CD4-positive, CD25-positive, alpha-beta regulatory T cell (primary cell): ENCODE results near the gene ANLN. TPM values are rescaled to one million over a fixed set of nuclear protein-coding genes. Genes with fewer than 3 reads are reported as not detected.
"Not testable (repeated sequence)": the region's sequence is repeated elsewhere in the genome, so short reads cannot be mapped to it uniquely, and the experiment has no call there.

Experiments
- ATAC-seq, 2 donors: fragments of 150-1000 bp; cut with Tn5 transposase; one replicate each; pipeline ENCODE4 v1.10.0; 2021; ENCODE audit warnings: low read depth in 2 of 2, moderate number of reproducible peaks in 2 of 2, moderate library complexity in 1 of 2
- DNase-seq, 3 donors: peaks; one replicate each; pipeline versions ENCODE4 v3.0.0 to v3.0.0-alpha.2; 2012 to 2022; ENCODE audit warnings: mixed read lengths in 1 of 3
- H3K27ac ChIP-seq: one replicate; pipeline ENCODE4 v1.7.0; 2013; ENCODE audit warnings: mild to moderate bottlenecking, low read length; ENCODE audit not compliant: insufficient read depth, poor library complexity, severe bottlenecking
- H3K27me3 ChIP-seq: one replicate; pipeline ENCODE4 v1.7.0; 2013; ENCODE audit warnings: low read length; ENCODE audit not compliant: control insufficient read depth, insufficient read depth
- H3K36me3 ChIP-seq: one replicate; pipeline ENCODE4 v1.7.0; 2013; ENCODE audit warnings: mild to moderate bottlenecking, low read length, moderate library complexity; ENCODE audit not compliant: control insufficient read depth, insufficient read depth
- H3K4me1 ChIP-seq: 2 replicates; pipeline ENCODE4 v1.7.0; 2013; ENCODE audit warnings: mild to moderate bottlenecking, low read length; ENCODE audit not compliant: insufficient read depth, control insufficient read depth, poor library complexity, severe bottlenecking
- H3K4me3 ChIP-seq: one replicate; pipeline ENCODE4 v1.7.0; 2013; ENCODE audit warnings: low read depth, mild to moderate bottlenecking, low read length, moderate library complexity
- H3K9me3 ChIP-seq, 2 experiments: 1 replicate in 1 of 2; 2 replicates in 1 of 2; pipeline ENCODE4 v1.7.0; 2013; ENCODE audit warnings: low read length in 2 of 2, mild to moderate bottlenecking in 1 of 2, moderate library complexity in 1 of 2; ENCODE audit not compliant: control insufficient read depth in 2 of 2
- H3K27ac Mint-ChIP-seq, 3 donors: one replicate each; pipeline ENCODE4 v1.8.0; 2020 to 2022; ENCODE audit warnings: mild to moderate bottlenecking in 3 of 3, mixed read lengths in 3 of 3, moderate library complexity in 2 of 3
- H3K27me3 Mint-ChIP-seq: one replicate; pipeline ENCODE4 v1.8.0; 2022; ENCODE audit warnings: mild to moderate bottlenecking, mixed read lengths
- H3K36me3 Mint-ChIP-seq: one replicate; pipeline ENCODE4 v1.8.0; 2020; ENCODE audit warnings: mixed read lengths
- H3K4me1 Mint-ChIP-seq, 4 donors: one replicate each; pipeline ENCODE4 v1.8.0; 2020 to 2022; ENCODE audit warnings: mixed read lengths in 4 of 4, mild to moderate bottlenecking in 1 of 4
- H3K4me3 Mint-ChIP-seq, 4 donors: one replicate each; pipeline ENCODE4 v1.8.0; 2020 to 2022; ENCODE audit warnings: mild to moderate bottlenecking in 4 of 4, mixed read lengths in 4 of 4, moderate library complexity in 3 of 4
- H3K9me3 Mint-ChIP-seq, 7 donors: one replicate each; pipeline ENCODE4 v1.8.0; 2020 to 2022; ENCODE audit warnings: mixed read lengths in 7 of 7, mild to moderate bottlenecking in 3 of 7, moderate library complexity in 2 of 7
- polyA plus RNA-seq, 4 donors: library from polyadenylated mRNA; unstranded; fragments of 300-500 nt; fragmentation: Illumina TruSeq; gene quantifications; one replicate each; pipeline ENCODE4 v1.2.3, GENCODE V29; 2021
- total RNA-seq: library from RNA; stranded (reverse); gene quantifications from one replicate; pipeline ENCODE4 v1.2.3, GENCODE V29; 2022

ANLN gene
- total and polyA plus RNA-seq, 5 donors from 2014 or later: 0.27 to 2.8 (median 0.51) TPM; not detected in 1

GRCh38 chr7:36484265-36484664 is 94.6 kb downstream of the ANLN start:
- DNase-seq: no peak
- Mint-ChIP-seq H3K27me3 (peaks cover 24% of the 10 kb centered on the region), H3K36me3 (peaks cover 6% of the 10 kb centered on the region), H3K9me3 (peaks cover 0 to 5% (median 0%) of the 10 kb centered on the region in 7 donors), H3K27ac (no peak overlapping the region), H3K4me3 (no peak overlapping the region), H3K4me1 (peaks cover 0 to 1% (median 0%) of the 10 kb centered on the region in 4 donors)
- Histone ChIP-seq H3K4me3 (no peak overlapping the region), H3K27ac (no peak overlapping the region), H3K27me3 (peaks cover 7% of the 10 kb centered on the region), H3K36me3 (no peaks in the 10 kb centered on the region), H3K4me1 (no peaks in the 10 kb centered on the region), H3K9me3 (no peaks in the 10 kb centered on the region)
- ATAC-seq: no peak

- Mint-ChIP-seq H3K27me3 (peaks cover 31% of the 10 kb centered on the region), H3K36me3 (peaks cover 3% of the 10 kb centered on the region), H3K27ac (no peak overlapping the region), H3K9me3 (peaks cover 0 to 3% (median 0%) of the 10 kb centered on the region in 7 donors), H3K4me1 (peaks cover 0 to 1% (median 0%) of the 10 kb centered on the region in 4 donors), H3K4me3 (no peak overlapping the region)
- Histone ChIP-seq H3K27me3 (peaks cover 9% of the 10 kb centered on the region), H3K4me1 (no peaks in the 10 kb centered on the region), H3K9me3 (no peaks in the 10 kb centered on the region), H3K27ac (no peak overlapping the region), H3K36me3 (no peaks in the 10 kb centered on the region), H3K4me3 (no peak overlapping the region)
- ATAC-seq: no peak
- DNase-seq: no peak
Observed at GRCh38 chr7:36486336-36486735, 96.7 kb downstream of the ANLN start.

- Mint-ChIP-seq H3K4me3 (no peak overlapping the region), H3K27ac (no peak overlapping the region), H3K9me3 (peaks cover 0 to 2% (median 0%) of the 10 kb centered on the region in 7 donors), H3K27me3 (peaks cover 27% of the 10 kb centered on the region), H3K36me3 (peaks cover 3% of the 10 kb centered on the region), H3K4me1 (peaks cover 0 to 1% (median 0%) of the 10 kb centered on the region in 4 donors)
- Histone ChIP-seq H3K4me3 (no peak overlapping the region), H3K9me3 (no peaks in the 10 kb centered on the region), H3K27ac (no peak overlapping the region), H3K27me3 (peaks cover 9% of the 10 kb centered on the region), H3K4me1 (no peaks in the 10 kb centered on the region), H3K36me3 (no peaks in the 10 kb centered on the region)
- ATAC-seq (peak in 1 of 2 donors; percentile 68), DNase-seq (peak; percentile 11 to 62 (median 61))
Observed at GRCh38 chr7:36487756-36488336, 98.2 kb downstream of the ANLN start.

DNA sequence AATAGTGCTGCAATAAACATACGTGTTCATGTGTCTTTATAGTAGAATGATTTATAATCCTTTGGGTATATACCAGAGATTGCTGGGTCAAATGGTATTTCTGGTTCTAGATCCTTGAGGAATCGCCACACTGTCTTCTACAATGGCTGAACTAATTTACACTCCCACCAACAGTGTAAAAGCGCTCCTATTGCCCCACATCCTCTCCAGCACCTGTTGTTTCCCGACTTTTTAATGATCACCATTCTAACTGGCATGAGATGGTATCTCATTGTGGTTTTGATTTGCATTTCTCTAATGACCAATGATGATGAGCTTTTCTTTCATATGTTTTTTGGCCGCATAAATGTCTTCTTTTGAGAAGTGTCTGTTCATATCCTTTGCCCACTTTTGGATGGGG is 99.0 kb downstream of the ANLN start:
- H3K36me3 ChIP-seq, H3K4me3 Mint-ChIP-seq, H3K4me1 Mint-ChIP-seq, H3K4me3 ChIP-seq, H3K27ac ChIP-seq, DNase-seq, H3K4me1 ChIP-seq, H3K9me3 ChIP-seq, H3K36me3 Mint-ChIP-seq, H3K27me3 ChIP-seq, ATAC-seq, H3K9me3 Mint-ChIP-seq: not testable (repeated sequence)
- Mint-ChIP-seq H3K27me3 (peaks cover 27% of the 10 kb centered on the region), H3K27ac (peak overlapping the region in 1 of 3 donors; percentile 12)

GRCh38 chr7:36490419-36490830 is 100.8 kb downstream of the ANLN start:
- no peak overlapping the region for H3K27ac Mint-ChIP-seq
- DNase-seq (no peak), ATAC-seq (no peak)
- no peaks in the 10 kb centered on the region for H3K9me3 ChIP-seq
- H3K27me3 ChIP-seq: peaks cover 7% of the 10 kb centered on the region
- H3K9me3 Mint-ChIP-seq: peaks cover 0 to 2% (median 0%) of the 10 kb centered on the region in 7 donors
- H3K36me3 Mint-ChIP-seq: peaks cover 3% of the 10 kb centered on the region
- no peak overlapping the region for H3K4me3 Mint-ChIP-seq
- peaks cover 0 to 3% (median 0%) of the 10 kb centered on the region in 4 donors for H3K4me1 Mint-ChIP-seq
- H3K4me3 ChIP-seq: no peak overlapping the region
- no peaks in the 10 kb centered on the region for H3K36me3 ChIP-seq
- H3K27me3 Mint-ChIP-seq: peaks cover 21% of the 10 kb centered on the region
- H3K4me1 ChIP-seq: no peaks in the 10 kb centered on the region
- no peak overlapping the region for H3K27ac ChIP-seq

DNA sequence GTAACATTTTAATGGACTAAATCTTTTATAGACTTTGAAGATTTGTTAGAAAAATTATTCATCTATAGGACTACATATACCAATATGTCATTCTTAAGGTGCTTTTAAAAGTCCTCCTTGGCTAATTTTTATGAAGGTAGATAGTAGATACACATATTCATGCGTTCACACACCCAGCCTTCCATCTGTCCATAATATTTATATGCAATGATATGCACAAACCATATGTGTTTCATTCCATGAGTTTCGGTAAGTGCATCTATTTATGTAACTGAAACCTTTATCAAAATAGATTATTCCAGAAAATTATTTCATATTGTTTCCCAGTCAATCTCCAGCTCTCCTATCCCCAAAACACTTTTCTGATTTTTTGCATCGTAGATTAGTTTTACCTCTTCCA is 101.7 kb downstream of the ANLN start:
- no peak overlapping the region for H3K27ac ChIP-seq
- no peaks in the 10 kb centered on the region for H3K36me3 ChIP-seq
- H3K36me3 Mint-ChIP-seq: peaks cover 3% of the 10 kb centered on the region
- peaks cover 9% of the 10 kb centered on the region for H3K27me3 ChIP-seq
- no peak overlapping the region for H3K27ac Mint-ChIP-seq
- H3K4me1 ChIP-seq: no peaks in the 10 kb centered on the region
- DNase-seq (no peak), ATAC-seq (no peak)
- H3K4me3 ChIP-seq: no peak overlapping the region
- H3K27me3 Mint-ChIP-seq: peaks cover 17% of the 10 kb centered on the region
- no peak overlapping the region for H3K4me3 Mint-ChIP-seq
- peaks cover 0 to 2% (median 0%) of the 10 kb centered on the region in 7 donors for H3K9me3 Mint-ChIP-seq
- peaks cover 0 to 3% (median 0%) of the 10 kb centered on the region in 4 donors for H3K4me1 Mint-ChIP-seq
- H3K9me3 ChIP-seq: no peaks in the 10 kb centered on the region

DNA sequence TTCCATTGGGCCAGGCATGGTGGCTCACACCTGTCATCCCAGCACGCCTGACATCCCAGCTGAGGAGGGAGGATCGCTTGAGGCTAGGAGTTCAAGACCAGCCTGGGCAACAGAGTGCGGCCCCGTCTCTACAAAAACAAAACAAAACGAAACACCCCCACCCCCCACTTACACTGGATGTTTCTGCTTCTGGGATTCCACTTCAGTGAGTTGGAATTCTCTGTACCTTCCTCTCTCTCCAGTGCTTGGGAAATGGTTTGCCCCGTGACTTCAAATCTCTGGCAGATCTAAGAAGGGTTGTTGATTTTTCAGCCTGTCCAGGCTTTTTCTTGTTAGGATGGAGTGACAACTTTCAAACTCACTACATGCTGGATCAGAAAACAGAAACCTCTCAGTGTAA is 106.9 kb downstream of the ANLN start:
- ATAC-seq (no peak), DNase-seq (no peak)
- H3K9me3 ChIP-seq: no peaks in the 10 kb centered on the region
- no peaks in the 10 kb centered on the region for H3K36me3 ChIP-seq
- H3K9me3 Mint-ChIP-seq: peaks cover 0 to 1% (median 0%) of the 10 kb centered on the region in 7 donors
- peaks cover 10% of the 10 kb centered on the region for H3K27me3 Mint-ChIP-seq
- H3K27ac Mint-ChIP-seq: no peak overlapping the region
- peaks cover 6% of the 10 kb centered on the region for H3K27me3 ChIP-seq
- peaks cover 0 to 2% (median 0%) of the 10 kb centered on the region in 4 donors for H3K4me1 Mint-ChIP-seq
- no peak overlapping the region for H3K4me3 ChIP-seq
- no peak overlapping the region for H3K27ac ChIP-seq
- H3K4me1 ChIP-seq: no peaks in the 10 kb centered on the region
- H3K4me3 Mint-ChIP-seq: no peak overlapping the region
- H3K36me3 Mint-ChIP-seq: no peaks in the 10 kb centered on the region

DNA sequence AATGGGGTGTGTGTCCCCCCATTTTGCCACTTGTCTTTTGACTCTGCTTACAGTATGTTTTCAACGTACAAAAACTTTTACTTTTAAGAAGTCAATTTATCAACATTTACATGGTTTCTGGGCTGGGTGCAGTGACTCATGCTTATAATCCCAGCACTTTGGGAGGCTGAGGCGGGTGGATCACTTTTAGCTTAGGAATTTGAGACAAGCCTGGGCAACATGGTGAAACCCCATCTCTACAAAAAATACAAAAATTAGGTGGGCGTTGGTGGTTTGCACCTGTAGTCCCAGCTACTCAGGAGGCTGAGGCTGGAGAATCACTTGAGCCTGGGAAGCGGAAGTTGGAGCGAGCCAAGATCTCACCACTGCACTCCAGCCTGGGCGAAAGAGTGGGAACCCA is 107.5 kb downstream of the ANLN start:
- H3K27ac Mint-ChIP-seq, H3K27me3 Mint-ChIP-seq, ATAC-seq, H3K4me3 ChIP-seq, H3K36me3 ChIP-seq, H3K27ac ChIP-seq, DNase-seq, H3K9me3 Mint-ChIP-seq, H3K4me1 Mint-ChIP-seq, H3K36me3 Mint-ChIP-seq, H3K27me3 ChIP-seq, H3K4me3 Mint-ChIP-seq, H3K4me1 ChIP-seq, H3K9me3 ChIP-seq: not testable (repeated sequence)
